ENCODE measurements around the gene PSTPIP1. TPM values are rescaled to one million over a fixed set of nuclear protein-coding genes. Genes with fewer than 3 reads are reported as not detected.

PSTPIP1 gene
- total and polyA plus RNA-seq, 2 of the 13 experiments (the other 11 are each of a cell fraction or from before 2014, with no cell fraction given): 4.4 to 8.7 TPM

GRCh38 chr15:77025083-77025901 is 30.4 kb downstream of the PSTPIP1 start:
- DNase-seq (ENCODE audit: low spot score) (no peak), FAIRE-seq (no peak), ATAC-seq (no peak)
- in situ Hi-C loops (cut with HindIII; ENCODE audit: extremely low pct_ligation_motif_present, low pct_unique_long_range_greater_than_20kb): no loop called here
- no peak for TF ChIP-seq ZBTB10 (CRISPR knock-in tag; IDR thresholded peaks at IDR 0.05; ENCODE audit: borderline replicate concordance)
- TF ChIP-seq SMARCC2 (IDR thresholded peaks at IDR 0.05): no peak
- TF ChIP-seq ZBTB7B (CRISPR knock-in tag; IDR thresholded peaks at IDR 0.05): no peak
- TF ChIP-seq CBFB (CRISPR knock-in tag; IDR thresholded peaks at IDR 0.05): no peak
- TF ChIP-seq ZNF660 (CRISPR knock-in tag; IDR thresholded peaks at IDR 0.05; ENCODE audit: borderline replicate concordance, low read depth): no peak
- TF ChIP-seq MAFF (IDR thresholded peaks at IDR 0.05; ENCODE audit: low read depth, low read length): no peak
- Histone ChIP-seq H3K9ac (ENCODE audit: insufficient read depth, low read depth, low read length) (no peak overlapping the region), H3K79me2 (ENCODE audit: insufficient read depth, low read length) (no peaks in the 10 kb centered on the region), H3K36me3 (replicated peaks in 1 of 2; ENCODE audit: control insufficient read depth in 1 of 2, insufficient read depth in 2 of 2, low read length in 2 of 2) (no peaks in the 10 kb centered on the region), H3K27me3 (ENCODE audit: control insufficient read depth in 1 of 2, insufficient read depth in 2 of 2, low read length in 2 of 2) (peaks cover 6 to 39% of the 10 kb centered on the region in 2 experiments; a peak in 4 of 5 replicates), H4K20me1 (ENCODE audit: insufficient read depth, low read length) (no peaks in the 10 kb centered on the region), H3K9me3 (ENCODE audit: low read length) (no peaks in the 10 kb centered on the region), H3K4me3 (replicated peaks in 1 of 3; ENCODE audit: insufficient read depth in 1 of 3, low read depth in 2 of 3, low read length in 3 of 3) (no peak overlapping the region), H2AFZ (ENCODE audit: low read length) (no peak overlapping the region), H3K27ac (ENCODE audit: extremely low read length, insufficient read depth, low read length) (no peak overlapping the region), H3K4me1 (ENCODE audit: insufficient read depth, low read length) (peaks cover 14% of the 10 kb centered on the region), H3K4me2 (ENCODE audit: low read depth, low read length) (no peak overlapping the region)
- intact Hi-C loops (cut with micrococcal nuclease; ENCODE audit: unreplicated experiment): no loop called here
- WGBS (ENCODE audit: low lambda C conversion rate): 48% methylated on average over 9 of the region's 15 CpGs
- BruUV-seq (replicated peaks): no TSS peak
- POLR2A ChIA-PET: no interaction called here
- CTCF ChIA-PET (ENCODE audit: low intra/inter-chr PET ratio, low total read pairs): interaction anchor here (1.2 kb wide), 1 partner anchor 518 kb away, joined by 8 read pairs; no protein-coding TSS in a partner anchor

All from HepG2 (cell line).